ENCODE data around the gene AUTS2. TPM values are rescaled to one million over a fixed set of nuclear protein-coding genes. Genes with fewer than 3 reads are reported as not detected.

Gene AUTS2
- total RNA-seq, 1 experiment from 2014 or later = 50.0 TPM

GRCh38 chr7:70016044-70016770 is 417.9 kb downstream of the AUTS2 start:
- ChIA-PET POLR2A (no interaction called here), CTCF (no interaction called here)
- ATAC-seq (no peak), DNase-seq (ENCODE audit: low spot score) (no peak)
- peaks cover 2% of the 10 kb centered on the region; the same call in 1 of the 2 replicates for H3K27me3 Mint-ChIP-seq (ENCODE audit: low read depth)
- H3K4me1 Mint-ChIP-seq = peaks cover 26% of the 10 kb centered on the region
- no peak overlapping the region for H3K4me3 Mint-ChIP-seq
- 0 out of 2 replicates have a peak overlapping the region, but pooled peaks have one; percentile 57 for H3K27ac Mint-ChIP-seq
- TF ChIP-seq NR3C1 (CRISPR knock-in tag; conservative IDR thresholded peaks at IDR 0.05; ENCODE audit: low read depth) = no peak
- no peak for TF ChIP-seq SMAD3 (CRISPR knock-in tag; IDR thresholded peaks at IDR 0.05; ENCODE audit: borderline replicate concordance)
- TF ChIP-seq, protein P1, sequence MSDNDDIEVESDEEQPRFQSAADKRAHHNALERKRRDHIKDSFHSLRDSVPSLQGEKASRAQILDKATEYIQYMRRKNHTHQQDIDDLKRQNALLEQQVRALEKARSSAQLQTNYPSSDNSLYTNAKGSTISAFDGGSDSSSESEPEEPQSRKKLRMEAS (CRISPR knock-in tag; IDR thresholded peaks at IDR 0.05) = no peak
- TF ChIP-seq ZNF396 (CRISPR knock-in tag; IDR thresholded peaks at IDR 0.05; ENCODE audit: borderline replicate concordance) = no peak
- TF ChIP-seq EMX1 (CRISPR knock-in tag; IDR thresholded peaks at IDR 0.05) = no peak
- no peak for TF ChIP-seq USF2 (CRISPR knock-in tag; IDR thresholded peaks at IDR 0.05)
- TF ChIP-seq JAZF1 (CRISPR knock-in tag; IDR thresholded peaks at IDR 0.05) = no peak
- TF ChIP-seq E2F5 (CRISPR knock-in tag; IDR thresholded peaks at IDR 0.05) = no peak
- no peak for TF ChIP-seq IRF2 (CRISPR knock-in tag; IDR thresholded peaks at IDR 0.05; ENCODE audit: borderline replicate concordance, low read depth)
- no peak for TF ChIP-seq ERG (CRISPR knock-in tag; IDR thresholded peaks at IDR 0.05)
- TF ChIP-seq RELA (CRISPR knock-in tag; IDR thresholded peaks at IDR 0.05; ENCODE audit: borderline replicate concordance) = no peak
- TF ChIP-seq AR (CRISPR knock-in tag; IDR thresholded peaks at IDR 0.05) = no peak
- no peak for TF ChIP-seq ELF4 (CRISPR knock-in tag; IDR thresholded peaks at IDR 0.05; ENCODE audit: low read depth)
- no peak for TF ChIP-seq ZMAT4 (CRISPR knock-in tag; IDR thresholded peaks at IDR 0.05)
- no peaks in the 10 kb centered on the region for H3K36me3 Mint-ChIP-seq
- no peaks in the 10 kb centered on the region for H3K9me3 Mint-ChIP-seq

DNA sequence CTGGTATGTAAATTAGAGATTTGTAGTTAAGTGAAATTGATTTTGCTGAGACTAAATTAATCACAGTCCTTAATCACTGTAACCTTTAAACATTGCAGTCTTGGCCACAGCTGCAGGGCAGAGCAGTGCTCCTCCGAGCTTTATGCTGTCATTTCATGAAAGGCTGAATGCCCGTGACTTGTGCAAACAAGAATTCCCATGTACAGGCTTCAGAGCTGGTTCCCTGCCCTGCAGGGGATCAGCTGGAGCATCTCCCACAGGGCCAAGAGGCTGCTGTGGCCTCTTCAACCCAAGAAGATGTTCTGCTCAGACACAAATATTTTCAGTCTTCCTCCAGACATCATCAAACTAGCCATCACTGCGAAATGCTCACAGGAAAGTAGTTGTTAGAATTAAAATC is 419.1 kb downstream of the AUTS2 start:
- H3K36me3 Mint-ChIP-seq = no peaks in the 10 kb centered on the region

More for the DNA sequence above, 419.1 kb downstream of the AUTS2 start:
- H3K4me3 Mint-ChIP-seq = no peak overlapping the region
- ChIA-PET POLR2A (no interaction called here), CTCF (no interaction called here)
- H3K27me3 Mint-ChIP-seq (ENCODE audit: low read depth) = peaks cover 2% of the 10 kb centered on the region; the same call in 1 of the 2 replicates
- peaks cover 33% of the 10 kb centered on the region for H3K4me1 Mint-ChIP-seq
- ATAC-seq (no peak), DNase-seq (ENCODE audit: low spot score) (no peak)
- no peaks in the 10 kb centered on the region for H3K9me3 Mint-ChIP-seq
- H3K27ac Mint-ChIP-seq = no peak overlapping the region
- TF ChIP-seq ATF6 (CRISPR knock-in tag; IDR thresholded peaks at IDR 0.05) (no peak), ESRRA (CRISPR knock-in tag; IDR thresholded peaks at IDR 0.05; ENCODE audit: borderline replicate concordance) (no peak), HMGA2 (CRISPR knock-in tag; IDR thresholded peaks at IDR 0.05) (no peak)
- TF ChIP-seq, protein P1 (CRISPR knock-in tag; IDR thresholded peaks at IDR 0.05) = no peak
